Activated CD4-positive, alpha-beta memory T cell treated with anti-CD3 and anti-CD28 coated beads, Interleukin-2, amount 10 ng/mL, durations not matched to agents 7 days and 5 days (primary cell): Measurements from ENCODE around the gene CTNNA3. TPM values are rescaled to one million over a fixed set of nuclear protein-coding genes. Genes with fewer than 3 reads are reported as not detected.

Experiments used
- CTCF ChIA-PET: fragments of 350-600 bp; sonication (Branson Sonifier 250); formaldehyde crosslinking; loops from one replicate; lab custom pipeline; 2021; ENCODE audit warnings: antibody characterized with exemption, inconsistent platforms; lab: Charles Lee
- POLR2A ChIA-PET: fragments of 350-600 bp; sonication (Branson Sonifier 250); formaldehyde crosslinking; loops from one replicate; lab custom pipeline; 2021; ENCODE audit warnings: antibody characterized with exemption; lab: Charles Lee
- DNase-seq: peaks from one replicate; pipeline ENCODE4 v3.0.0-alpha.2; 2020
- H3K27ac Mint-ChIP-seq: one replicate; pipeline ENCODE4 v1.8.0; 2021; ENCODE audit warnings: mild to moderate bottlenecking, mixed read lengths
- H3K27me3 Mint-ChIP-seq: one replicate; pipeline ENCODE4 v1.8.0; 2021; ENCODE audit warnings: mixed read lengths
- H3K36me3 Mint-ChIP-seq: one replicate; pipeline ENCODE4 v1.8.0; 2021; ENCODE audit warnings: low read depth, mixed read lengths
- H3K4me1 Mint-ChIP-seq: one replicate; pipeline ENCODE4 v1.8.0; 2021; ENCODE audit warnings: mixed read lengths
- H3K4me3 Mint-ChIP-seq: one replicate; pipeline ENCODE4 v1.8.0; 2021; ENCODE audit warnings: mild to moderate bottlenecking, mixed read lengths
- H3K9me3 Mint-ChIP-seq: one replicate; pipeline ENCODE4 v1.8.0; 2021; ENCODE audit warnings: mixed read lengths
- total RNA-seq, 2 experiments: library from RNA; stranded (reverse); gene quantifications; one replicate each; pipeline ENCODE4 v1.2.3, GENCODE V29; 2021

Gene CTNNA3
- total RNA-seq, 2 experiments from 2014 or later = 0.78 TPM; not detected in 1

DNA sequence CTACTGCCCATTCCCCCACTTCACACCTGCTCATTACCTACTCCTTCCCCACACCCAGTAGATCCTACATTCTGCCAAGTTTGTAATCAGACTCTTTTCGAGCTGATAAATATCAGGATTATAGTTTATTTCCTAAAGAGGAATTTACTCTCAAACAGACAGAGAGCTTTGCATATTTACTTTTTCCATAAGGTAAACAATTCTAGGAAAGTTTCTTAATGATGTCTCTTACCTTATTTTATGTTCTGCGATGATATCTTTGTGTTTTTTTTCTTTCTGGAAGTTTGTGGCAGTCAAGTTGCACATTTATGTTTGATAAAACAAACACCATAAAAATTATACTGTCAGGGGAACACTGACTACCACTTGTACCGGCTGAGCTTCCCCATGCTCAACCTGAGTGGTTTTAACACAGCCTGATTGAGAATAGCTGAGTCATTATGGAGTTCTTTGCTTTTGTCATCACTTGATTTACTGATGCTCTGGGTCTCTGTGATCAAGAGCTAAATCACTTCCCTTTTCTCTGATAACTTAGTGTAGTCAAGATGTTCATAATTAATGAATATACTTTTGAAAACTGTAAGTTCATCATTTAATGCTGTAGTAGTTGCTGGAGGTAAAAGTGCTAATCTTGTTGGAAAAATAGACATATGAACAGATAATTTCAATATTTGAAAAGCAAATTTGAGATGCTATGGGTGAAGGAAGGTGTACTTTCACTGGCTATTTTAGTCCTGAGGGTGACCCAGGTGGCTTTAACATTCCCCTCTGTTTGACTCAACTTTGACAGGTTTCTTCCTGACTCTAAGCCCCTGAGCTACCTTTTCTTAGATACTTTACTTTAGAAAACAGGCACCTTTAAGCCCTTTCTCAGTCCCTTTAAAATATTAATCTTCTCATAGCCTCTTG is 1804.7 kb downstream of the CTNNA3 start:
- H3K27me3 Mint-ChIP-seq = no peaks in the 10 kb centered on the region
- ChIA-PET CTCF (no interaction called here), POLR2A (no interaction called here)
- H3K4me3 Mint-ChIP-seq = no peak overlapping the region
- no peaks in the 10 kb centered on the region for H3K9me3 Mint-ChIP-seq
- no peak for DNase-seq
- H3K4me1 Mint-ChIP-seq = no peaks in the 10 kb centered on the region
- H3K36me3 Mint-ChIP-seq = no peaks in the 10 kb centered on the region
- no peak overlapping the region for H3K27ac Mint-ChIP-seq

DNA sequence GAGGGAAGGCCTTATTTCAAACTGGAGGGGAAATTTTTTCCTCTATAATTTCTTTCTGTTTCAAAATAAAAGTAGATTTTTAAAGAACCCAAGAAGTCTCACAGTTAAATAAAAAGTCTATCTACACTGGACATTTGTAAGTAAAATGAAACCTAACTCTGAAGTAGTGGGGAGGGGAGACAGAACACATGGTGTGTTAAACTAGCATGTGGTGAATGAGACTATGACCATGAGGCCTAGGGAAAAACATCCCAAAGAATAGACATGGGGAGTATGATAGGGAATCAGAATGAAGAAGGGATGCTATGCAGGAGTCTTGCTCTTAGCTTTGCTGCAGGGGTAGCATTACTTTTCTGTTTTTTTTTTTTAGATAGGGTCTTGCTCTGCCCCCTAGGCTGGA is 1831.5 kb downstream of the CTNNA3 start:
- ChIA-PET CTCF (no interaction called here), POLR2A (no interaction called here)
- Mint-ChIP-seq H3K9me3 (peaks cover 7% of the 10 kb centered on the region), H3K27ac (no peak overlapping the region), H3K4me3 (no peak overlapping the region), H3K27me3 (no peaks in the 10 kb centered on the region), H3K36me3 (no peaks in the 10 kb centered on the region), H3K4me1 (no peaks in the 10 kb centered on the region)
- no peak for DNase-seq

- Mint-ChIP-seq H3K27ac (no peak overlapping the region), H3K9me3 (peaks cover 7% of the 10 kb centered on the region), H3K36me3 (no peaks in the 10 kb centered on the region), H3K4me3 (no peak overlapping the region), H3K4me1 (no peaks in the 10 kb centered on the region), H3K27me3 (no peaks in the 10 kb centered on the region)
- POLR2A ChIA-PET = no interaction called here
- CTCF ChIA-PET = no interaction called here
- DNase-seq = no peak
Measured at GRCh38 chr10:65864036-65864435, 1832.0 kb downstream of the CTNNA3 start.

Other genes starting within 250 kb of the CTNNA3 start
- gene DNAJC12, start 142.0 kb upstream of the CTNNA3 start, total RNA-seq = 1 to 10 TPM; 4.1 to 6.1 TPM
- 10 to 100 TPM; 25.8 to 28.5 TPM for gene SIRT1, start 188.5 kb upstream of the CTNNA3 start, total RNA-seq